HFF-Myc (cell line): ENCODE data around the gene ESR1.
A peak's percentile ranks its signal among the peaks of the same experiment; 100 is the strongest.

Experiments
- DNase-seq: peaks from one replicate; pipeline ENCODE4 v3.0.0-alpha.2; 2011; ENCODE audit warnings: low read depth; ENCODE audit errors: extremely low read depth
- H3K4me3 ChIP-seq: replicated peaks from 2 replicates; pipeline ENCODE4 v1.5.1; 2011; ENCODE audit warnings: low read depth, mild to moderate bottlenecking, control low read depth, low read length
- CTCF ChIP-seq: IDR thresholded peaks from 2 replicates; pipeline ENCODE4 v1.5.1; 2012; ENCODE audit warnings: mild to moderate bottlenecking, low read depth, low read length, control low read depth; ENCODE audit errors: missing control alignments

Gene ESR1

DNA sequence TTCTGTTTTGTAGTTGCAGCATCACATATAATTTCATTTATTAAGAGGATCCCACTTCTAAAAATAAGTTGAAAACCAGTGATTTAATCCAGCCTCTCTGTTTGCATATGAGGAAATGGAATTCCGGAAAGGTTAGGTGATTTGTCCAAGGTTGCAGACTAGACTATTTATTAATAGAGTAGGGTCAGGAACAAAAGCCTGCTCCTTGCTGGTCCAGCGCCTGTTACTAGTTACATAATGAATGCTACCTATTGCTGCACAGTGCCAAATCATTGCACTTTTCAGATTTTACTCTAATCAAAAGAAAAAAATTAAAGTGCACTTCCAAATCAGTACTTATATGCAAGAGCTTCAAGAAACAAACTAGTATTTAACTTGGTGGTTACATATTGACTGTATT is 238.6 kb downstream of the ESR1 start:
- DNase-seq, result no peak
- TF ChIP-seq CTCF, result no peak
- H3K4me3 ChIP-seq, result no peak overlapping the region

DNA sequence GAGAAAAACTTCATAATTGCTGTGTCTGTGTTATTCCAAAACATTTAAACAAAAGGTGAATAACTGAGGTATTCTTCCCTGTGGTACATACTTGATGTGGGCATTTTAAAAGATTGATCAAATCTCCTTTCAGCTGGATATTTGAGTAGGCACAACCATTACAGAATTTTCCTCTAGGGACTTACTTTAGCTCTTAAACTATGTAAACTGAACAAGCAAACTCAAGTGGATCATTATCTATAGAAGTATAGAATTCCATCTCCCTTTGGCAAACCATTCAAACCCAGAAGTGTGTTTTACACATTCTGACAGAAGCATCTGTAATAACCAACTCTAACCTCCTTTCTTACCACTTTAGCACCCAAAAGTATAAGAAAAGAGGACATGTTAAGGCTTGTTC is 241.4 kb downstream of the ESR1 start:
- H3K4me3 ChIP-seq, result no peak overlapping the region
- DNase-seq, result no peak
- TF ChIP-seq CTCF, result no peak

GRCh38 chr6:152049502-152049901 is 242.0 kb downstream of the ESR1 start:
- no peak for DNase-seq
- no peak for TF ChIP-seq CTCF

DNA sequence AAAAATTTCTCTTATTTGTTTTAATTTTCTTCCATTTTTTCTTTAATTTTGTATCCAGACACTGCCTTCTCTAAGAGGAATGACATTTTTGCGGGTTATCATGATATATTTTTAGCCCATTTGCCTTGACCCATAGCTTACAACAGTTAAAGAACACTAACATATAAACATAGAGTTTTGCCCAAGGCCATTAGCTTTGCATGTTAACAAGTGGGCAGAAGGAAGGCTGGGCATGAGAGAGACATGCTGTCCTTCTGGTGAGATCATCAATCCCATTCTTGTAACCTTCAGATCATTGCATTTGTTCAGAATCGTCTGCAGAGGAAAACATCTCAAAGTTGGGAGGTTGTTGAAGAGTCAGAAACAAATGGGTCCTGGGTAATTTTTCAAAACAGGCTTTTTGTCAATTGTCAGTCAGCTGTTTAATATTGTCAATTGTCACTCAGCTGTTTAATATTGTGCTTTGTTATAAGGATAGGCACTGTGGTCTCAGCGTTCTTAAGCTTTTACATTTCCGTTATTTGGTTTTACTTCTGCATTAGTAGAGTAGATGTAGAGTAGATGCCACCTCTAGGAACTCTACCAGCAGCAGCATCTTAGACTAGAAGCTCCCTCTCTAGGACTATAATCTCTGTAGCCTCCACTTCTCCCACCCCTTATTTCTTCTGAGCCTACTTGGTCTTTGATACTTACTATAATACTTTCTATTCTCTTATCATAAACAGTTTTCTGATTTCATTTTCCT is 243.1 kb downstream of the ESR1 start:
- no peak for TF ChIP-seq CTCF
- no peak for DNase-seq
- H3K4me3 ChIP-seq, result no peak overlapping the region

More at GRCh38 chr6:152049502-152049901, 242.0 kb downstream of the ESR1 start:
- no peak overlapping the region for H3K4me3 ChIP-seq

GRCh38 chr6:152052061-152052460 is 244.6 kb downstream of the ESR1 start:
- no peak for DNase-seq
- no peak overlapping the region for H3K4me3 ChIP-seq
- TF ChIP-seq CTCF, result no peak

DNA sequence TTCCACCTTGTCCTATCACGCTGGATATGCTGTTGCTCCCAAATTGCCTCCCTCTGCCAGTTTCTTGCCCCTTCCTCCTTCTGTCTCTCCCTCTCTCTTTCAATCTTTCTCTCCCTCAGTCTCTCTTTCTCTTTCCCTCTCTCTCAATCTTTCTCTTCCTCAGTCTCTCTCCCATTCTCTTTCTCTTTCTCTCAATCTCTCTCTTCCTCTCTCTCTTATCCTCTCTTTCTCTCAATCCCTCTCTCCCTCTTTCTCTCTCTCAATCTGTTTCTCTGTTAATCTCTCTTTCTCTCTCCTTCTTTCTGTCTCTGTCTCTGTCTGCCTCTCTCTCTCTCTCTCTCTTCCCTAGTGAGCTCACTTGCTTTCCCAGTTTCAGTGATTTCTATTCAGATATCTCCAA is 245.8 kb downstream of the ESR1 start:
- no peak for TF ChIP-seq CTCF
- no peak overlapping the region for H3K4me3 ChIP-seq
- no peak for DNase-seq

- TF ChIP-seq CTCF, result no peak
- DNase-seq, result peak; percentile 51
- H3K4me3 ChIP-seq, result no peak overlapping the region
These were observed 247.0 kb downstream of the ESR1 start for GRCh38 chr6:152054441-152054840.
